ENCODE measurements around the gene PCSK4.
"Not testable (repeated sequence)": the region's sequence is repeated elsewhere in the genome, so short reads cannot be mapped to it uniquely, and the experiment has no call there.

The PCSK4 gene

GRCh38 chr19:1502433-1503088 is 12.4 kb upstream of the PCSK4 start:
- DNase-seq (ENCODE audit: low read depth) = no peak
- TF ChIP-seq CTCF (conservative IDR thresholded peaks at IDR 0.05; ENCODE audit: low read depth, low read length) = no peak
- no peak overlapping the region for H3K4me3 ChIP-seq (ENCODE audit: low read depth, low read length)

GRCh38 chr19:1501200-1501595 is 11.0 kb upstream of the PCSK4 start:
- no peak for DNase-seq (ENCODE audit: low read depth)
- TF ChIP-seq CTCF (conservative IDR thresholded peaks at IDR 0.05; ENCODE audit: low read depth, low read length) = no peak
- no peak overlapping the region for H3K4me3 ChIP-seq (ENCODE audit: low read depth, low read length)

GRCh38 chr19:1499231-1499630 is 9.1 kb upstream of the PCSK4 start:
- DNase-seq (ENCODE audit: low read depth); H3K4me3 ChIP-seq (ENCODE audit: low read depth, low read length): not testable (repeated sequence)

- no peak for TF ChIP-seq CTCF (conservative IDR thresholded peaks at IDR 0.05; ENCODE audit: low read depth, low read length)
Observed at GRCh38 chr19:1497578-1498235, 7.6 kb upstream of the PCSK4 start.

GRCh38 chr19:1496714-1497577 is 6.8 kb upstream of the PCSK4 start:
- TF ChIP-seq CTCF (conservative IDR thresholded peaks at IDR 0.05; ENCODE audit: low read depth, low read length) = no peak
- no peak for DNase-seq (ENCODE audit: low read depth)
- H3K4me3 ChIP-seq (ENCODE audit: low read depth, low read length) = no peak overlapping the region

More at GRCh38 chr19:1497578-1498235, 7.6 kb upstream of the PCSK4 start:
- no peak overlapping the region for H3K4me3 ChIP-seq (ENCODE audit: low read depth, low read length)
- DNase-seq (ENCODE audit: low read depth) = no peak

- TF ChIP-seq CTCF (conservative IDR thresholded peaks at IDR 0.05; ENCODE audit: low read depth, low read length) = no peak
- no peak overlapping the region for H3K4me3 ChIP-seq (ENCODE audit: low read depth, low read length)
- DNase-seq (ENCODE audit: low read depth) = no peak
Observed at GRCh38 chr19:1495799-1496713, 5.9 kb upstream of the PCSK4 start.

Data from choroid plexus epithelial cell (primary cell).